Left ventricle myocardium superior (tissue), 1 donor: ENCODE results near the gene CYSRT1. TPM values are rescaled to one million over a fixed set of nuclear protein-coding genes. Genes with fewer than 3 reads are reported as not detected.

ENCODE experiments used
- ATAC-seq: fragments of 200-7000 bp; cut with Tn5 transposase; one replicate; pipeline ENCODE4 v1.9.1; 2020; ENCODE audit warnings: mild to moderate bottlenecking, moderate library complexity
- DNase-seq: peaks from one replicate; pipeline ENCODE4 v3.0.0-alpha.2; 2020
- intact Hi-C: fragments of 100-400 bp; cut with micrococcal nuclease; formaldehyde crosslinking; loops from one replicate; pipeline ENCODE4 v1.11.0; 2022
- total RNA-seq: library from RNA; stranded (reverse); fragmentation: NEBNext Ultra II Directional; extraction: Animal tissue kit (Norgen Biotek cat#: 25700); gene quantifications from one replicate; pipeline ENCODE4 v1.2.1, GENCODE V29; 2021
- donor health status: DM: no; HTN: yes; CAD: no; lungs with severe emphysema.

CYSRT1 gene
- total RNA-seq, 1 donor from 2014 or later: not detected

- ATAC-seq: no peak
- DNase-seq: no peak
- intact Hi-C loops: no loop called here
Measured at GRCh38 chr9:137243626-137244485, 18.9 kb downstream of the CYSRT1 start.

- intact Hi-C loops: no loop called here
Measured at GRCh38 chr9:137244486-137245449, 19.8 kb downstream of the CYSRT1 start.

GRCh38 chr9:137245450-137246421, 20.8 kb downstream of the CYSRT1 start:
- ATAC-seq: no peak
- no peak for DNase-seq
- intact Hi-C loops: no loop called here

More at GRCh38 chr9:137244486-137245449, 19.8 kb downstream of the CYSRT1 start:
- DNase-seq: peak; percentile 27
- no peak for ATAC-seq

GRCh38 chr9:137247135-137247915, 22.4 kb downstream of the CYSRT1 start:
- no peak for DNase-seq
- ATAC-seq: no peak
- intact Hi-C loops: no loop called here

- no peak for DNase-seq
- intact Hi-C loops: no loop called here
- no peak for ATAC-seq
Measured at GRCh38 chr9:137247916-137248175, 22.9 kb downstream of the CYSRT1 start.

GRCh38 chr9:137250329-137251193, 25.6 kb downstream of the CYSRT1 start:
- DNase-seq (peak; percentile 74), ATAC-seq (peak; percentile 58)
- intact Hi-C loops: no loop called here

GRCh38 chr9:137251194-137251461, 26.2 kb downstream of the CYSRT1 start, which contains the start of gene STPG3:
Gene STPG3, plus strand, starts transcription at chr9:137251286. Its CDS starts 1 bp downstream, at chr9:137251287.
- DNase-seq (no peak), ATAC-seq (no peak)
- intact Hi-C loops: no loop called here

- ATAC-seq: no peak
- intact Hi-C loops: no loop called here
- DNase-seq: no peak
Measured at GRCh38 chr9:137251490-137252268, 26.7 kb downstream of the CYSRT1 start.

GRCh38 chr9:137252555-137253506, 27.9 kb downstream of the CYSRT1 start:
- DNase-seq (no peak), ATAC-seq (no peak)
- intact Hi-C loops: no loop called here

- ATAC-seq: no peak
Measured at GRCh38 chr9:137253717-137254623, 29.0 kb downstream of the CYSRT1 start.

GRCh38 chr9:137254624-137255447, 29.9 kb downstream of the CYSRT1 start, which contains the start of gene NELFB:
Gene NELFB, plus strand, starts transcription at chr9:137255327.
- DNase-seq (peak; percentile 97), ATAC-seq (peak; percentile 87)
- intact Hi-C loops: no loop called here

More at GRCh38 chr9:137253717-137254623, 29.0 kb downstream of the CYSRT1 start:
- intact Hi-C loops: no loop called here
- no peak for DNase-seq

- ATAC-seq: peak; percentile 13
- no peak for DNase-seq
- intact Hi-C loops: no loop called here
Measured at GRCh38 chr9:137255448-137256114, 30.6 kb downstream of the CYSRT1 start.

GRCh38 chr9:137256362-137256761, 31.4 kb downstream of the CYSRT1 start:
- intact Hi-C loops: no loop called here
- no peak for DNase-seq
- ATAC-seq: no peak
